HG03066 (cell line): Measurements from ENCODE around the gene RPS15A.
"Not testable (repeated sequence)": the region's sequence is repeated elsewhere in the genome, so short reads cannot be mapped to it uniquely, and the experiment has no call there.

Source experiments
- ATAC-seq: cut with Tn5 transposase; IDR thresholded peaks from one replicate; pipeline ENCODE4 v1.9.1; 2021; ENCODE audit warnings: low read depth; ENCODE audit not compliant: unreplicated experiment

Gene RPS15A

GRCh38 chr16:18799500-18799899 lies 9.4 kb upstream of the RPS15A start:
- ATAC-seq, result no peak

GRCh38 chr16:18797746-18798145 lies 7.6 kb upstream of the RPS15A start:
- no peak for ATAC-seq

GRCh38 chr16:18796377-18796776 lies 6.2 kb upstream of the RPS15A start:
- no peak for ATAC-seq

- ATAC-seq, result no peak
Measured at GRCh38 chr16:18792836-18793433, 2.8 kb upstream of the RPS15A start.

- ATAC-seq, result no peak
Measured at GRCh38 chr16:18789515-18789849, 652 bp downstream of the RPS15A start.

GRCh38 chr16:18788828-18789514 lies 1.2 kb downstream of the RPS15A start:
- ATAC-seq, result no peak

GRCh38 chr16:18784917-18785623 lies 5.1 kb downstream of the RPS15A start:
- no peak for ATAC-seq

GRCh38 chr16:18783430-18784341 lies 6.4 kb downstream of the RPS15A start:
- no peak for ATAC-seq

- ATAC-seq, result no peak
Measured at GRCh38 chr16:18782697-18783429, 7.3 kb downstream of the RPS15A start.

GRCh38 chr16:18781232-18781631 lies 8.9 kb downstream of the RPS15A start:
- ATAC-seq, result not testable (repeated sequence)

- ATAC-seq, result not testable (repeated sequence)
Measured at GRCh38 chr16:18780460-18781026, 9.6 kb downstream of the RPS15A start.

GRCh38 chr16:18777664-18778063 lies 12.5 kb downstream of the RPS15A start:
- ATAC-seq, result not testable (repeated sequence)

- not testable (repeated sequence) for ATAC-seq
Measured at GRCh38 chr16:18776334-18776733, 13.8 kb downstream of the RPS15A start.

- ATAC-seq, result not testable (repeated sequence)
Measured at GRCh38 chr16:18774651-18775050, 15.5 kb downstream of the RPS15A start.

GRCh38 chr16:18772171-18772570 lies 18.0 kb downstream of the RPS15A start:
- not testable (repeated sequence) for ATAC-seq

GRCh38 chr16:18770336-18770962 lies 19.7 kb downstream of the RPS15A start:
- ATAC-seq, result not testable (repeated sequence)

GRCh38 chr16:18767217-18767616 lies 22.9 kb downstream of the RPS15A start:
- peak; percentile 52 for ATAC-seq

- ATAC-seq, result peak; percentile 54
Measured at GRCh38 chr16:18762713-18763112, 27.4 kb downstream of the RPS15A start.
